SU-DHL-6 (cell line): Measurements from ENCODE around the gene TMEM218.

Experiments used
- H2AFZ ChIP-seq: fragments of 200-600 bp; sonication (generic); 2 replicates; pipeline ENCODE4 v1.6.1; 2014; ENCODE audit warnings: low read depth, mild to moderate bottlenecking, moderate library complexity, mixed read lengths, antibody characterized with exemption, low read length; ENCODE audit not compliant: severe bottlenecking
- H3F3A ChIP-seq: fragments of 200-600 bp; shearing (Covaris generic); 2 replicates; pipeline ENCODE4 v1.6.0; 2016; ENCODE audit warnings: antibody characterized with exemption, mild to moderate bottlenecking; ENCODE audit not compliant: insufficient read depth
- H3K27ac ChIP-seq: fragments of 200-600 bp; sonication (generic); 2 replicates; pipeline ENCODE4 v1.5.1; 2016; ENCODE audit warnings: low read depth, mild to moderate bottlenecking, low read length, moderate library complexity, mixed read lengths
- H3K27me3 ChIP-seq: fragments of 200-600 bp; sonication (generic), shearing (Covaris generic); 2 replicates; pipeline ENCODE4 v1.6.0; 2014; ENCODE audit warnings: mild to moderate bottlenecking, low read length
- H3K36me3 ChIP-seq: fragments of 200-600 bp; sonication (generic); 2 replicates; pipeline ENCODE4 v1.6.1; 2014; ENCODE audit warnings: mild to moderate bottlenecking, low read length, mixed read lengths
- H3K4me2 ChIP-seq: fragments of 300-600, 200-600 bp; shearing (Covaris generic), sonication (generic); 2 replicates; pipeline ENCODE4 v1.6.0; 2014; ENCODE audit warnings: low read length, low read depth, mild to moderate bottlenecking; ENCODE audit not compliant: poor library complexity, severe bottlenecking
- H3K4me3 ChIP-seq: fragments of 200-600 bp; sonication (generic); 2 replicates; pipeline ENCODE4 v1.5.1; 2014; ENCODE audit warnings: antibody characterized with exemption, low read length, mild to moderate bottlenecking, mixed read lengths; ENCODE audit not compliant: insufficient read depth, poor library complexity, severe bottlenecking
- H3K79me2 ChIP-seq: fragments of 200-600 bp; sonication (generic); 2 replicates; pipeline ENCODE4 v1.6.1; 2014; ENCODE audit warnings: mild to moderate bottlenecking, low read length, moderate library complexity; ENCODE audit not compliant: insufficient read depth
- H3K9ac ChIP-seq: fragments of 200-600 bp; sonication (generic); 2 replicates; pipeline ENCODE4 v1.7.0; 2014; ENCODE audit warnings: mild to moderate bottlenecking, low read length
- H3K9me2 ChIP-seq: fragments of 200-600 bp; sonication (generic); replicated peaks from 2 replicates; pipeline ENCODE4 v1.6.1; 2014; ENCODE audit warnings: low read length; ENCODE audit not compliant: insufficient read depth
- H3K9me3 ChIP-seq: fragments of 200-600 bp; sonication (generic); 2 replicates; pipeline ENCODE4 v1.6.1; 2014; ENCODE audit warnings: low read length, mixed read lengths; ENCODE audit not compliant: insufficient read depth
- H4K20me1 ChIP-seq: fragments of 200-600 bp; sonication (generic); 2 replicates; pipeline ENCODE4 v1.6.1; 2014; ENCODE audit warnings: low read depth, mild to moderate bottlenecking, antibody characterized with exemption, low read length, moderate library complexity, mixed read lengths
- EZH2phosphoT487 ChIP-seq: fragments of 200-600 bp; sonication (generic), shearing (Covaris generic); conservative IDR thresholded peaks from 2 replicates; pipeline ENCODE4 v1.6.1; 2018; ENCODE audit warnings: mild to moderate bottlenecking, antibody characterized with exemption, low read length, moderate library complexity, mixed read lengths
- TF ChIP-seq, protein P1 (sequence below): fragments of 200-600 bp; sonication (generic); IDR thresholded peaks from one replicate; pipeline ENCODE4 v1.5.1; 2017; ENCODE audit warnings: antibody characterized with exemption, mild to moderate bottlenecking, low read length, moderate library complexity; ENCODE audit not compliant: insufficient read depth, poor library complexity, severe bottlenecking

The TMEM218 gene

DNA sequence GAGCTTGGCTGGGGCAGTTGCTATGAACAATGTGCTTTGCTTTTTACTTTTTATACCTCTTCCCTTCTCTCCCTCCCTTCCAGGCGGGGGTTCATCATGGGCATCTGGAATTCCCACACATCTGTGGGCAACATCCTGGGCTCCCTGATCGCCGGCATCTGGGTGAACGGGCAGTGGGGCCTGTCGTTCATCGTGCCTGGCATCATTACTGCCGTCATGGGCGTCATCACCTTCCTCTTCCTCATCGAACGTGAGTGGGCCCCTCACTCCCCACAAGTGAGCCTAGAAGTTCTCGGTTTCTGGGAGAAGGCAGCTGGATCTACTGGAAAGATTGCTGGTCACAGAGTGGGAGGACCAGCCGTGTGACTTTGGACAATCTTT lies 30.9 kb downstream of the TMEM218 start:
- Histone ChIP-seq H3K9me3 (no peaks in the 10 kb centered on the region), H3K9me2 (no peaks in the 10 kb centered on the region), H3K4me3 (no peak overlapping the region), H3F3A (no peaks in the 10 kb centered on the region), H4K20me1 (no peaks in the 10 kb centered on the region), H3K79me2 (no peaks in the 10 kb centered on the region), H2AFZ (no peak overlapping the region), H3K36me3 (no peaks in the 10 kb centered on the region), H3K9ac (no peak overlapping the region), H3K27ac (no peak overlapping the region), H3K4me2 (no peak overlapping the region), H3K27me3 (no peaks in the 10 kb centered on the region)
- TF ChIP-seq EZH2phosphoT487 = no peak
- TF ChIP-seq, protein P1, sequence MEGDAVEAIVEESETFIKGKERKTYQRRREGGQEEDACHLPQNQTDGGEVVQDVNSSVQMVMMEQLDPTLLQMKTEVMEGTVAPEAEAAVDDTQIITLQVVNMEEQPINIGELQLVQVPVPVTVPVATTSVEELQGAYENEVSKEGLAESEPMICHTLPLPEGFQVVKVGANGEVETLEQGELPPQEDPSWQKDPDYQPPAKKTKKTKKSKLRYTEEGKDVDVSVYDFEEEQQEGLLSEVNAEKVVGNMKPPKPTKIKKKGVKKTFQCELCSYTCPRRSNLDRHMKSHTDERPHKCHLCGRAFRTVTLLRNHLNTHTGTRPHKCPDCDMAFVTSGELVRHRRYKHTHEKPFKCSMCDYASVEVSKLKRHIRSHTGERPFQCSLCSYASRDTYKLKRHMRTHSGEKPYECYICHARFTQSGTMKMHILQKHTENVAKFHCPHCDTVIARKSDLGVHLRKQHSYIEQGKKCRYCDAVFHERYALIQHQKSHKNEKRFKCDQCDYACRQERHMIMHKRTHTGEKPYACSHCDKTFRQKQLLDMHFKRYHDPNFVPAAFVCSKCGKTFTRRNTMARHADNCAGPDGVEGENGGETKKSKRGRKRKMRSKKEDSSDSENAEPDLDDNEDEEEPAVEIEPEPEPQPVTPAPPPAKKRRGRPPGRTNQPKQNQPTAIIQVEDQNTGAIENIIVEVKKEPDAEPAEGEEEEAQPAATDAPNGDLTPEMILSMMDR = no peak

DNA sequence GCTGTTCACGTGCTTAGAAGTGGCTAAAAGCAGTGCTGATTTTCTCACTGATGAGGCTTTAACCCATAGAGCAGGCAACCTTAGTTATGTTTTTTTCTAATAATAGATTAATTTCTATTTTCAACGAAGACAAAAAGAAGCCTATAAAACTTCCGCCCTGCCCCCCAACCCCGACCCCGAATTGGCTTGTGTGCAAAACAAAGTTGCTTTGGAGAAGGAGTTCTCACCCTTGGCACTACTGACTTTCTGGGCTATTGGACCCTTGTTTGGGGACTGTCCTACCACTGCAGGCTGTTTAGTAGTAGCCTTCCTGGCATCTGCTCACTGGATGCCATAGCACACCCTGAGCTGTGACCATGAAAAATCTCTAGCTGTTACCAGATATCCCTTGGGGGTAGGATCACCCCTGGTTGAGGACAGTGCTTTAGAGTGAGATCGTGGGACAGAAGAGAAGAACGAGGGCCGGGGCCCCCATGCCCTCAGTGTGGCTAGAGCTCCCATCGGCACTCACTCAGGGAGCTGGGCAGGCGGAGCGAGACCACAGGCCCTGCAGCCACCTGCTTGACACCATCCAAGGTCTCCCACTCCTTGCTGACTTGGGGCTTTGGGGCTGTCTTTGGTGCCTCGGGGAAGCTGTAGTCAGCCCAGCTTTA lies 31.4 kb downstream of the TMEM218 start:
- Histone ChIP-seq H3K9me2 (no peaks in the 10 kb centered on the region), H3K4me3 (no peak overlapping the region), H3F3A (no peaks in the 10 kb centered on the region), H3K9me3 (no peaks in the 10 kb centered on the region), H3K4me2 (no peak overlapping the region), H3K36me3 (no peaks in the 10 kb centered on the region), H3K79me2 (no peaks in the 10 kb centered on the region), H3K27me3 (no peaks in the 10 kb centered on the region), H4K20me1 (no peaks in the 10 kb centered on the region), H3K9ac (no peak overlapping the region), H2AFZ (no peak overlapping the region), H3K27ac (no peak overlapping the region)
- TF ChIP-seq EZH2phosphoT487 = no peak
- TF ChIP-seq, protein P1 = no peak

DNA sequence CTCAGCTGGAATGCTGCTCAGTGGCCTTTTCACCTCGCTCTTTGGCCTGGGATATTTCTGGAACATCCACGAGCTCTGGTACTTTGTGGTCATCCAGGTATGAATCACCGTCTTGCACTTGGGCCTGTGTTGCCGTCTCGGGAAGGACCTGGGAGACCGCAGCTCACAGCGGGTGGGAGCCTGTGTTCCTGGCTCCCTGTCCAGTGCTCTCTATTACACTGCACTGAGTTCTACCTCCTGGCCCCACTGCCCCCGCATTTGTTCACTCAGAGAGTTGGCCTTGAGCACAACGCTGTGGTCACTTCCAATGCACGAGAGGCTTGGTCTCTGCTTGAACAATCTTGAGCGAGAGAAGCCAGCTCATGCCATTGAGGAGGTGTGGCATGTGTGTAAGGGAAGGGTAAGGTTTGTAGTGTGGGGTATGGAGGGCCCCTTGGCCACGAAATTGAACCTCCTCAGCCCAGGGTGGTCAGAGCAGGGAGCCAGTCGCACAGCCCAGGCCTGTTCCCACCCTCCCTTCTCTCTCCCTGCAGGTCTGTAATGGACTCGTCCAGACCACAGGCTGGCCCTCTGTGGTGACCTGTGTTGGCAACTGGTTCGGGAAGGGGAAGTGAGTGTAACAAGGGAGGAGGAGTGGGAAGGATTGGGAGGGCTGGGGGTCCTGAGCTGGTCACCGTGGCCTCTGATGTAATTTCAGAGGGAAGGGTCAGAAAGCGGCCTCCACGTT lies 32.1 kb downstream of the TMEM218 start:
- Histone ChIP-seq H3K27me3 (no peaks in the 10 kb centered on the region), H3K4me2 (no peak overlapping the region), H3K27ac (no peak overlapping the region), H3K4me3 (no peak overlapping the region), H3K36me3 (no peaks in the 10 kb centered on the region), H3K9ac (no peak overlapping the region), H4K20me1 (no peaks in the 10 kb centered on the region), H3K79me2 (no peaks in the 10 kb centered on the region), H3F3A (no peaks in the 10 kb centered on the region), H3K9me2 (no peaks in the 10 kb centered on the region), H3K9me3 (no peaks in the 10 kb centered on the region), H2AFZ (no peak overlapping the region)
- TF ChIP-seq EZH2phosphoT487 = no peak
- TF ChIP-seq, protein P1 = no peak
